GM12873 (cell line): ENCODE measurements around the gene REPIN1.

Experiments
- CTCF ChIP-seq: IDR thresholded peaks from 2 replicates; pipeline ENCODE4 v1.5.1; 2012; ENCODE audit warnings: low read depth, mild to moderate bottlenecking, moderate library complexity, low read length, control low read depth; ENCODE audit not compliant: insufficient read depth; ENCODE audit errors: missing control alignments

Gene REPIN1

GRCh38 chr7:150332852-150333635, 35.6 kb upstream of the REPIN1 start:
- no peak for TF ChIP-seq CTCF

- no peak for TF ChIP-seq CTCF
These were observed 35.0 kb upstream of the REPIN1 start for GRCh38 chr7:150333659-150334058.

GRCh38 chr7:150334108-150334507, 34.5 kb upstream of the REPIN1 start:
- TF ChIP-seq CTCF: no peak

- no peak for TF ChIP-seq CTCF
These were observed 33.4 kb upstream of the REPIN1 start for GRCh38 chr7:150335108-150335773.

- no peak for TF ChIP-seq CTCF
These were observed 32.9 kb upstream of the REPIN1 start for GRCh38 chr7:150335774-150336112.

GRCh38 chr7:150336746-150337145, 31.9 kb upstream of the REPIN1 start:
- TF ChIP-seq CTCF: no peak

GRCh38 chr7:150337179-150337578, 31.4 kb upstream of the REPIN1 start:
- TF ChIP-seq CTCF: no peak
